ENCODE results near the gene CRAMP1.

CRAMP1 gene

DNA sequence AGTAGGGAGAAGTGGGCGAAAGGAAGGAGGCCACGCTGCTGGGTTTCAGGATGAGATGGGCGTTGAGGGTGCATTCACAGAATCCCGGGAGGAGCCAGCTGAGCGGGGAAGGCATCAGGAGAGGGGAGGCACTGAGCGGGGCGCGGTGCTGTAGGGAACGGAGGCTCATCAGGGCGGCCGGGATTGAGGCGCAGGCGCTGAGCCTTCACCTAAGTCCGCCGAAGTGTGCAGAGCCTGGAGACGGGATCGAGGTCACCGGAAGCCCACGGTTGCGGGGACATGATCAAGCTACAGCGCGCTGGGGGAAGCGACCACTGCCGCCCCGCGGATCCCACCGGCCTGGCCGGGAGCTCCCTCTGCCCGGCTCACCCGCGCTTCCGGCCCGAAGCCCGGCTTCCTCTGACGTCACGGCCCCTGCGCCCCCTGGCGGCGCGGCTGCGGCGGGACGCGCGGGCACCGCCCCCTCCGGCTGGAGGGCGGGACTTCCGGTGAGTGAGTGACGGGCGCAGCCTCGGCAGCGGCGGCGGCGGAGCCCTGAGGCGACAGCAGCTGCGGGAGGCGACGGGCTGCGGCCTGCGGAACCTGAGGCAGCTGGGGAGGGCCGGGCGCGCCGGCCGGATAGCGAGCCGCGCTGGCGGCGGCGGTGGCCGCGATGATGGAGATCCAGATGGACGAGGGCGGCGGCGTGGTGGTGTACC is 93.7 kb downstream of the CRAMP1 start, which contains the start of gene MAPK8IP3 (continued):
- TF ChIP-seq ZNF660 (tag by site-specific recombination; IDR thresholded peaks at IDR 0.05) (peak; percentile 97), BCL11B (tag by site-specific recombination; IDR thresholded peaks at IDR 0.05; ENCODE audit: low read depth) (no peak), GFI1B (tag by site-specific recombination; IDR thresholded peaks at IDR 0.05) (peak; percentile 22; the same call in 1 of the 2 replicates), KLF10 (tag by site-specific recombination; IDR thresholded peaks at IDR 0.05) (peak; percentile 98), ZNF549 (tag by site-specific recombination; IDR thresholded peaks at IDR 0.05) (no peak), ZBTB21 (tag by site-specific recombination; IDR thresholded peaks at IDR 0.05) (peak; percentile 96), SP3 (tag by site-specific recombination; IDR thresholded peaks at IDR 0.05) (peak; percentile 67), ZNF112 (tag by site-specific recombination; IDR thresholded peaks at IDR 0.05) (no peak), GLI2 (tag by site-specific recombination; IDR thresholded peaks at IDR 0.05; ENCODE audit: borderline replicate concordance, low read depth) (no peak), ZBTB8A (tag by site-specific recombination; IDR thresholded peaks at IDR 0.05) (peak; percentile 97), GLIS2 (tag by site-specific recombination; IDR thresholded peaks at IDR 0.05) (no peak), ZNF10 (tag by site-specific recombination; IDR thresholded peaks at IDR 0.05) (peak; percentile 93), ZNF707 (tag by site-specific recombination; IDR thresholded peaks at IDR 0.05) (no peak), ZNF366 (tag by site-specific recombination; conservative IDR thresholded peaks at IDR 0.05) (peak; percentile 84), ZFP3 (tag by site-specific recombination; IDR thresholded peaks at IDR 0.05; ENCODE audit: low read depth) (peak; percentile 73), BCL11A (tag by site-specific recombination; IDR thresholded peaks at IDR 0.05; ENCODE audit: low read depth) (0 out of 2 replicates have a peak, but pooled peaks have one; percentile 50), ZNF621 (tag by site-specific recombination; IDR thresholded peaks at IDR 0.05) (no peak), ZNF629 (tag by site-specific recombination; IDR thresholded peaks at IDR 0.05) (peak; percentile 99), ZEB2 (tag by site-specific recombination; IDR thresholded peaks at IDR 0.05) (peak; percentile 89), ZNF777 (tag by site-specific recombination; IDR thresholded peaks at IDR 0.05; ENCODE audit: borderline replicate concordance) (no peak), SETDB1 (IDR thresholded peaks at IDR 0.05; ENCODE audit: insufficient read length, low read length) (no peak), ZNF223 (tag by site-specific recombination; IDR thresholded peaks at IDR 0.05) (no peak), KLF9 (tag by site-specific recombination; IDR thresholded peaks at IDR 0.05; ENCODE audit: low read depth) (peak; percentile 82), MZF1 (tag by site-specific recombination; IDR thresholded peaks at IDR 0.05; ENCODE audit: borderline replicate concordance) (peak; percentile 89)
- TF ChIP-seq, protein P1, sequence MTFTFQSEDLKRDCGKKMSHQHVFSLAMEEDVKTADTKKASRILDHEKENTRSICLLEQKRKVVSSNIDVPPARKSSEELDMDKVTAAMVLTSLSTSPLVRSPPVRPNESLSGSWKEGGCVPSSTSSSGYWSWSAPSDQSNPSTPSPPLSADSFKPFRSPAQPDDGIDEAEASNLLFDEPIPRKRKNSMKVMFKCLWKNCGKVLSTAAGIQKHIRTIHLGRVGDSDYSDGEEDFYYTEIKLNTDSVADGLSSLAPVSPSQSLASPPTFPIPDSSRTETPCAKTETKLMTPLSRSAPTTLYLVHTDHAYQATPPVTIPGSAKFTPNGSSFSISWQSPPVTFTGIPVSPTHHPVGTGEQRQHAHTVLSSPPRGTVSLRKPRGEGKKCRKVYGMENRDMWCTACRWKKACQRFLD (tag by site-specific recombination; IDR thresholded peaks at IDR 0.05): 0 out of 2 replicates have a peak, but pooled peaks have one; percentile 14
- TF ChIP-seq, protein P2, sequence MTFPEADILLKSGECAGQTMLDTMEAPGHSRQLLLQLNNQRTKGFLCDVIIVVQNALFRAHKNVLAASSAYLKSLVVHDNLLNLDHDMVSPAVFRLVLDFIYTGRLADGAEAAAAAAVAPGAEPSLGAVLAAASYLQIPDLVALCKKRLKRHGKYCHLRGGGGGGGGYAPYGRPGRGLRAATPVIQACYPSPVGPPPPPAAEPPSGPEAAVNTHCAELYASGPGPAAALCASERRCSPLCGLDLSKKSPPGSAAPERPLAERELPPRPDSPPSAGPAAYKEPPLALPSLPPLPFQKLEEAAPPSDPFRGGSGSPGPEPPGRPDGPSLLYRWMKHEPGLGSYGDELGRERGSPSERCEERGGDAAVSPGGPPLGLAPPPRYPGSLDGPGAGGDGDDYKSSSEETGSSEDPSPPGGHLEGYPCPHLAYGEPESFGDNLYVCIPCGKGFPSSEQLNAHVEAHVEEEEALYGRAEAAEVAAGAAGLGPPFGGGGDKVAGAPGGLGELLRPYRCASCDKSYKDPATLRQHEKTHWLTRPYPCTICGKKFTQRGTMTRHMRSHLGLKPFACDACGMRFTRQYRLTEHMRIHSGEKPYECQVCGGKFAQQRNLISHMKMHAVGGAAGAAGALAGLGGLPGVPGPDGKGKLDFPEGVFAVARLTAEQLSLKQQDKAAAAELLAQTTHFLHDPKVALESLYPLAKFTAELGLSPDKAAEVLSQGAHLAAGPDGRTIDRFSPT (tag by site-specific recombination; IDR thresholded peaks at IDR 0.05): peak; percentile 78
- TF ChIP-seq, protein P3, sequence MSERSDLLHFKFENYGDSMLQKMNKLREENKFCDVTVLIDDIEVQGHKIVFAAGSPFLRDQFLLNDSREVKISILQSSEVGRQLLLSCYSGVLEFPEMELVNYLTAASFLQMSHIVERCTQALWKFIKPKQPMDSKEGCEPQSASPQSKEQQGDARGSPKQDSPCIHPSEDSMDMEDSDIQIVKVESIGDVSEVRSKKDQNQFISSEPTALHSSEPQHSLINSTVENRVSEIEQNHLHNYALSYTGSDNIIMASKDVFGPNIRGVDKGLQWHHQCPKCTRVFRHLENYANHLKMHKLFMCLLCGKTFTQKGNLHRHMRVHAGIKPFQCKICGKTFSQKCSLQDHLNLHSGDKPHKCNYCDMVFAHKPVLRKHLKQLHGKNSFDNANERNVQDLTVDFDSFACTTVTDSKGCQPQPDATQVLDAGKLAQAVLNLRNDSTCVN (tag by site-specific recombination; optimal IDR thresholded peaks at IDR 0.05): peak; percentile 84
- TF ChIP-seq, protein P4, sequence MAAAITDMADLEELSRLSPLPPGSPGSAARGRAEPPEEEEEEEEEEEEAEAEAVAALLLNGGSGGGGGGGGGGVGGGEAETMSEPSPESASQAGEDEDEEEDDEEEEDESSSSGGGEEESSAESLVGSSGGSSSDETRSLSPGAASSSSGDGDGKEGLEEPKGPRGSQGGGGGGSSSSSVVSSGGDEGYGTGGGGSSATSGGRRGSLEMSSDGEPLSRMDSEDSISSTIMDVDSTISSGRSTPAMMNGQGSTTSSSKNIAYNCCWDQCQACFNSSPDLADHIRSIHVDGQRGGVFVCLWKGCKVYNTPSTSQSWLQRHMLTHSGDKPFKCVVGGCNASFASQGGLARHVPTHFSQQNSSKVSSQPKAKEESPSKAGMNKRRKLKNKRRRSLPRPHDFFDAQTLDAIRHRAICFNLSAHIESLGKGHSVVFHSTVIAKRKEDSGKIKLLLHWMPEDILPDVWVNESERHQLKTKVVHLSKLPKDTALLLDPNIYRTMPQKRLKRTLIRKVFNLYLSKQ (tag by site-specific recombination; IDR thresholded peaks at IDR 0.05; ENCODE audit: borderline replicate concordance): no peak
- TF ChIP-seq, protein P5, sequence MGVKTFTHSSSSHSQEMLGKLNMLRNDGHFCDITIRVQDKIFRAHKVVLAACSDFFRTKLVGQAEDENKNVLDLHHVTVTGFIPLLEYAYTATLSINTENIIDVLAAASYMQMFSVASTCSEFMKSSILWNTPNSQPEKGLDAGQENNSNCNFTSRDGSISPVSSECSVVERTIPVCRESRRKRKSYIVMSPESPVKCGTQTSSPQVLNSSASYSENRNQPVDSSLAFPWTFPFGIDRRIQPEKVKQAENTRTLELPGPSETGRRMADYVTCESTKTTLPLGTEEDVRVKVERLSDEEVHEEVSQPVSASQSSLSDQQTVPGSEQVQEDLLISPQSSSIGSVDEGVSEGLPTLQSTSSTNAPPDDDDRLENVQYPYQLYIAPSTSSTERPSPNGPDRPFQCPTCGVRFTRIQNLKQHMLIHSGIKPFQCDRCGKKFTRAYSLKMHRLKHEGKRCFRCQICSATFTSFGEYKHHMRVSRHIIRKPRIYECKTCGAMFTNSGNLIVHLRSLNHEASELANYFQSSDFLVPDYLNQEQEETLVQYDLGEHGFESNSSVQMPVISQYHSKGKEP (tag by site-specific recombination; IDR thresholded peaks at IDR 0.05): peak; percentile 89
- TF ChIP-seq, protein P6, sequence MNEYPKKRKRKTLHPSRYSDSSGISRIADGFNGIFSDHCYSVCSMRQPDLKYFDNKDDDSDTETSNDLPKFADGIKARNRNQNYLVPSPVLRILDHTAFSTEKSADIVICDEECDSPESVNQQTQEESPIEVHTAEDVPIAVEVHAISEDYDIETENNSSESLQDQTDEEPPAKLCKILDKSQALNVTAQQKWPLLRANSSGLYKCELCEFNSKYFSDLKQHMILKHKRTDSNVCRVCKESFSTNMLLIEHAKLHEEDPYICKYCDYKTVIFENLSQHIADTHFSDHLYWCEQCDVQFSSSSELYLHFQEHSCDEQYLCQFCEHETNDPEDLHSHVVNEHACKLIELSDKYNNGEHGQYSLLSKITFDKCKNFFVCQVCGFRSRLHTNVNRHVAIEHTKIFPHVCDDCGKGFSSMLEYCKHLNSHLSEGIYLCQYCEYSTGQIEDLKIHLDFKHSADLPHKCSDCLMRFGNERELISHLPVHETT (tag by site-specific recombination; IDR thresholded peaks at IDR 0.05): peak; percentile 64; the same call in 1 of the 2 replicates
